ENCODE measurements around the gene WNT4.

DNA sequence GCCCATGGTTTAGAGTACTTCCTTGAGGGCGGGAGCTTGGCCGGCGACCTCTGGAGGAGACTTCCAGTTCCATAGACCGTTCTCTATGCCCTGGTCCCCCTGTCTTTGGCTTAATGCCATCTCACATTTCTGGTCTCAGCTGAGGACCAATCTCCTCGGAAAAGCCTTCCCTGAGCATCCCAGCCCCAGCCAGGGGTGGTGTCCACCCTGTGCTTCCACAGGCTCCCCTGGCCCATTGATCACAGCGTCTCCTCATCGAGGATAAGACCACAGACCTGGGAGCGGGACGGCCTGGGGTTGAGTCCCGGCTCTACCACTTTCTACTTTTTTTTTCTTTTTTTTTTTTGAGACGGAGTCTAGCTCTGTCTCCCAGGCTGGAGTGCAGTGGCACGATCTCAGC, 14.5 kb downstream of the WNT4 start:
- TF ChIP-seq, protein P1, sequence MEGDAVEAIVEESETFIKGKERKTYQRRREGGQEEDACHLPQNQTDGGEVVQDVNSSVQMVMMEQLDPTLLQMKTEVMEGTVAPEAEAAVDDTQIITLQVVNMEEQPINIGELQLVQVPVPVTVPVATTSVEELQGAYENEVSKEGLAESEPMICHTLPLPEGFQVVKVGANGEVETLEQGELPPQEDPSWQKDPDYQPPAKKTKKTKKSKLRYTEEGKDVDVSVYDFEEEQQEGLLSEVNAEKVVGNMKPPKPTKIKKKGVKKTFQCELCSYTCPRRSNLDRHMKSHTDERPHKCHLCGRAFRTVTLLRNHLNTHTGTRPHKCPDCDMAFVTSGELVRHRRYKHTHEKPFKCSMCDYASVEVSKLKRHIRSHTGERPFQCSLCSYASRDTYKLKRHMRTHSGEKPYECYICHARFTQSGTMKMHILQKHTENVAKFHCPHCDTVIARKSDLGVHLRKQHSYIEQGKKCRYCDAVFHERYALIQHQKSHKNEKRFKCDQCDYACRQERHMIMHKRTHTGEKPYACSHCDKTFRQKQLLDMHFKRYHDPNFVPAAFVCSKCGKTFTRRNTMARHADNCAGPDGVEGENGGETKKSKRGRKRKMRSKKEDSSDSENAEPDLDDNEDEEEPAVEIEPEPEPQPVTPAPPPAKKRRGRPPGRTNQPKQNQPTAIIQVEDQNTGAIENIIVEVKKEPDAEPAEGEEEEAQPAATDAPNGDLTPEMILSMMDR (IDR thresholded peaks at IDR 0.05 in 4 of 5, conservative IDR thresholded peaks at IDR 0.05 in 1 of 5) = no peak
- no peak for TF ChIP-seq POLR2A (IDR thresholded peaks at IDR 0.05)

All from gastrocnemius medialis (tissue), 4 donors.